ENCODE data around the gene C19orf81.

The C19orf81 gene

GRCh38 chr19:50648659-50649058 is 586 bp upstream of the C19orf81 start:
- H3K9me3 ChIP-seq (ENCODE audit: low read length), result no peaks in the 10 kb centered on the region
- H3K4me2 ChIP-seq (ENCODE audit: low read length), result no peak overlapping the region
- H3F3A ChIP-seq (ENCODE audit: insufficient read depth, low read length), result no peaks in the 10 kb centered on the region
- no peaks in the 10 kb centered on the region for H3K9me2 ChIP-seq (ENCODE audit: low read depth, low read length)
- no peak overlapping the region for H2AFZ ChIP-seq (ENCODE audit: low read length)
- H3K79me2 ChIP-seq (ENCODE audit: insufficient read depth, low read length), result no peaks in the 10 kb centered on the region
- H3K4me3 ChIP-seq (ENCODE audit: low read depth, low read length, poor library complexity, severe bottlenecking), result no peak overlapping the region
- H3K27ac ChIP-seq (ENCODE audit: low read depth, low read length, poor library complexity, severe bottlenecking), result no peak overlapping the region
- no peak for TF ChIP-seq EZH2 (IDR thresholded peaks at IDR 0.05; ENCODE audit: borderline replicate concordance, low read length)
- no peak for TF ChIP-seq CTCF (IDR thresholded peaks at IDR 0.05; ENCODE audit: low read length)
- no peaks in the 10 kb centered on the region; the same call in 1 of the 2 replicates for H3K27me3 ChIP-seq (ENCODE audit: insufficient read depth, low read length)
- no peaks in the 10 kb centered on the region for H3K36me3 ChIP-seq (ENCODE audit: insufficient read depth, low read length)
- no peaks in the 10 kb centered on the region for H4K20me1 ChIP-seq (ENCODE audit: insufficient read depth, low read length)
- no peak overlapping the region for H3K9ac ChIP-seq (ENCODE audit: low read length)
- no peaks in the 10 kb centered on the region for H3K4me1 ChIP-seq (ENCODE audit: insufficient read depth, low read length, severe bottlenecking)

- Histone ChIP-seq H3K27me3 (ENCODE audit: insufficient read depth, low read length) (no peaks in the 10 kb centered on the region; the same call in 1 of the 2 replicates), H3K27ac (ENCODE audit: low read depth, low read length, poor library complexity, severe bottlenecking) (no peak overlapping the region), H3K9me2 (ENCODE audit: low read depth, low read length) (no peaks in the 10 kb centered on the region), H3K4me3 (ENCODE audit: low read depth, low read length, poor library complexity, severe bottlenecking) (no peak overlapping the region), H3K79me2 (ENCODE audit: insufficient read depth, low read length) (no peaks in the 10 kb centered on the region), H2AFZ (ENCODE audit: low read length) (no peak overlapping the region), H4K20me1 (ENCODE audit: insufficient read depth, low read length) (no peaks in the 10 kb centered on the region), H3K4me2 (ENCODE audit: low read length) (no peak overlapping the region), H3K9ac (ENCODE audit: low read length) (no peak overlapping the region), H3F3A (ENCODE audit: insufficient read depth, low read length) (no peaks in the 10 kb centered on the region), H3K36me3 (ENCODE audit: insufficient read depth, low read length) (no peaks in the 10 kb centered on the region), H3K4me1 (ENCODE audit: insufficient read depth, low read length, severe bottlenecking) (no peaks in the 10 kb centered on the region), H3K9me3 (ENCODE audit: low read length) (no peaks in the 10 kb centered on the region)
- TF ChIP-seq CTCF (IDR thresholded peaks at IDR 0.05; ENCODE audit: low read length), result no peak
- TF ChIP-seq EZH2 (IDR thresholded peaks at IDR 0.05; ENCODE audit: borderline replicate concordance, low read length), result no peak
These were observed 1.9 kb downstream of the C19orf81 start for GRCh38 chr19:50651174-50651573.

- TF ChIP-seq EZH2 (IDR thresholded peaks at IDR 0.05; ENCODE audit: borderline replicate concordance, low read length) (no peak), CTCF (IDR thresholded peaks at IDR 0.05; ENCODE audit: low read length) (no peak)
- Histone ChIP-seq H4K20me1 (ENCODE audit: insufficient read depth, low read length) (no peaks in the 10 kb centered on the region), H3K9me3 (ENCODE audit: low read length) (no peaks in the 10 kb centered on the region), H3K4me1 (ENCODE audit: insufficient read depth, low read length, severe bottlenecking) (no peaks in the 10 kb centered on the region), H2AFZ (ENCODE audit: low read length) (no peak overlapping the region), H3K36me3 (ENCODE audit: insufficient read depth, low read length) (no peaks in the 10 kb centered on the region), H3K4me2 (ENCODE audit: low read length) (no peak overlapping the region), H3K9me2 (ENCODE audit: low read depth, low read length) (no peaks in the 10 kb centered on the region), H3F3A (ENCODE audit: insufficient read depth, low read length) (no peaks in the 10 kb centered on the region), H3K9ac (ENCODE audit: low read length) (no peak overlapping the region), H3K4me3 (ENCODE audit: low read depth, low read length, poor library complexity, severe bottlenecking) (no peak overlapping the region), H3K27ac (ENCODE audit: low read depth, low read length, poor library complexity, severe bottlenecking) (no peak overlapping the region), H3K27me3 (ENCODE audit: insufficient read depth, low read length) (peaks cover 3% of the 10 kb centered on the region; the same call in 1 of the 2 replicates), H3K79me2 (ENCODE audit: insufficient read depth, low read length) (no peaks in the 10 kb centered on the region)
These were observed 3.5 kb downstream of the C19orf81 start for GRCh38 chr19:50652722-50653121.
